Tibial nerve (tissue), 4 donors: ENCODE measurements around the gene MICALL2.

Experiments
- EP300 ChIP-seq, 2 donors: sonication (generic); formaldehyde crosslinking; IDR thresholded peaks; one replicate each; pipeline ENCODE4 v1.6.1; 2017; ENCODE audit warnings: antibody characterized with exemption in 2 of 2, mild to moderate bottlenecking in 1 of 2
- POLR2A ChIP-seq, 2 donors: fragments of 450-650 bp; IDR thresholded peaks; one replicate each; pipeline ENCODE4 v1.6.1; 2017; ENCODE audit warnings: antibody characterized with exemption in 2 of 2, mild to moderate bottlenecking in 2 of 2, moderate library complexity in 2 of 2
- TF ChIP-seq, protein P1 (sequence below), 5 experiments: fragments of 200-600 bp in 3 of 5; fragments of 450-650 bp in 2 of 5; sonication (generic) in 3 of 5; IDR thresholded peaks; one replicate each; pipeline ENCODE4 v1.5.1; 2016 to 2019; ENCODE audit warnings: antibody characterized with exemption in 5 of 5, mild to moderate bottlenecking in 3 of 5, moderate library complexity in 2 of 5

DNA sequence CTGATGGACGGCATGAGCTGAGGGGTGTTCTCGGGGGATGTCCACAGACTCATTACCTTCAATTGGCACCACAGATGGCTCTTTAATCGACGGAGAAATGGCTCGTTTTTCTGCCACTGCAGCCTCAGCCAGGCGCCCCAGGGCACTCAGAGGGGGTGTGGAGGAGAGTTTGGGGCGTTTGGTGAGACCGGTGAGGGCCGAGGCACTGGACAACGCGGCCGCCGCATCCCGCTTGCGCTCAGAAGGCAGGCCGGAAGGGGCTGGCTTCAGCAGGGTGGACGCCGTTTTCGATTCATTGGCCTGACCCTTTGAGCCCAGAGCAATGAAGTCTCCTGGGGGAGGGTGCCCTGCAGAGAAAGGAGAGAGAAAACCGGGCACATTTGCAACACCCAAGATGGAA, 43.6 kb upstream of the MICALL2 start:
- TF ChIP-seq, protein P1, sequence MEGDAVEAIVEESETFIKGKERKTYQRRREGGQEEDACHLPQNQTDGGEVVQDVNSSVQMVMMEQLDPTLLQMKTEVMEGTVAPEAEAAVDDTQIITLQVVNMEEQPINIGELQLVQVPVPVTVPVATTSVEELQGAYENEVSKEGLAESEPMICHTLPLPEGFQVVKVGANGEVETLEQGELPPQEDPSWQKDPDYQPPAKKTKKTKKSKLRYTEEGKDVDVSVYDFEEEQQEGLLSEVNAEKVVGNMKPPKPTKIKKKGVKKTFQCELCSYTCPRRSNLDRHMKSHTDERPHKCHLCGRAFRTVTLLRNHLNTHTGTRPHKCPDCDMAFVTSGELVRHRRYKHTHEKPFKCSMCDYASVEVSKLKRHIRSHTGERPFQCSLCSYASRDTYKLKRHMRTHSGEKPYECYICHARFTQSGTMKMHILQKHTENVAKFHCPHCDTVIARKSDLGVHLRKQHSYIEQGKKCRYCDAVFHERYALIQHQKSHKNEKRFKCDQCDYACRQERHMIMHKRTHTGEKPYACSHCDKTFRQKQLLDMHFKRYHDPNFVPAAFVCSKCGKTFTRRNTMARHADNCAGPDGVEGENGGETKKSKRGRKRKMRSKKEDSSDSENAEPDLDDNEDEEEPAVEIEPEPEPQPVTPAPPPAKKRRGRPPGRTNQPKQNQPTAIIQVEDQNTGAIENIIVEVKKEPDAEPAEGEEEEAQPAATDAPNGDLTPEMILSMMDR (IDR thresholded peaks at IDR 0.05) = no peak
- TF ChIP-seq POLR2A (IDR thresholded peaks at IDR 0.05) (no peak), EP300 (IDR thresholded peaks at IDR 0.05) (no peak)
